LNCaP clone FGC (cell line): ENCODE data around the gene COL11A2.

Experiments used
- DNase-seq: peaks from one replicate; pipeline ENCODE4 v3.0.0-alpha.2; 2011; ENCODE audit warnings: low read depth
- H3K4me3 ChIP-seq: 2 replicates; pipeline ENCODE4 v1.5.1; 2011; ENCODE audit warnings: mild to moderate bottlenecking, low read depth, low read length, control low read depth
- CTCF ChIP-seq: IDR thresholded peaks from 2 replicates; pipeline ENCODE4 v1.5.1; 2012; ENCODE audit warnings: mild to moderate bottlenecking; ENCODE audit not compliant: control insufficient read depth, insufficient read depth; ENCODE audit errors: extremely low read depth

COL11A2 gene

GRCh38 chr6:33185190-33185589 is 7.1 kb downstream of the COL11A2 start:
- DNase-seq = no peak
- no peak for TF ChIP-seq CTCF
- no peak overlapping the region for H3K4me3 ChIP-seq

GRCh38 chr6:33183071-33183683 is 9.1 kb downstream of the COL11A2 start:
- TF ChIP-seq CTCF = no peak
- no peak overlapping the region for H3K4me3 ChIP-seq
- DNase-seq = no peak

GRCh38 chr6:33181141-33181540 is 11.1 kb downstream of the COL11A2 start:
- TF ChIP-seq CTCF = no peak
- no peak overlapping the region for H3K4me3 ChIP-seq
- DNase-seq = no peak

GRCh38 chr6:33178755-33179475 is 13.4 kb downstream of the COL11A2 start:
- DNase-seq = no peak
- H3K4me3 ChIP-seq = no peak overlapping the region
- no peak for TF ChIP-seq CTCF

GRCh38 chr6:33177552-33178446 is 14.5 kb downstream of the COL11A2 start:
- no peak for DNase-seq
- H3K4me3 ChIP-seq = no peak overlapping the region
- TF ChIP-seq CTCF = no peak

GRCh38 chr6:33176906-33177305 is 15.4 kb downstream of the COL11A2 start:
- DNase-seq = no peak
- TF ChIP-seq CTCF = no peak
- no peak overlapping the region for H3K4me3 ChIP-seq
